ENCODE results near the gene LXN.

Gene LXN, protein sequence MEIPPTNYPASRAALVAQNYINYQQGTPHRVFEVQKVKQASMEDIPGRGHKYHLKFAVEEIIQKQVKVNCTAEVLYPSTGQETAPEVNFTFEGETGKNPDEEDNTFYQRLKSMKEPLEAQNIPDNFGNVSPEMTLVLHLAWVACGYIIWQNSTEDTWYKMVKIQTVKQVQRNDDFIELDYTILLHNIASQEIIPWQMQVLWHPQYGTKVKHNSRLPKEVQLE

GRCh38 chr3:158672215-158673176, at the start of gene LXN:
TSS of gene LXN (minus strand) at chr3:158672648. CDS start at chr3:158672478, 170 bp downstream.
- Mint-ChIP-seq H3K4me3 (peak within 1 kb of the TSS; percentile 83 to 93 (median 93)), H3K4me1 (peaks cover 13% of the 10 kb centered on the region), H3K36me3 (ENCODE audit: low read depth) (peaks cover 13% of the 10 kb centered on the region), H3K27ac (peak within 1 kb of the TSS; percentile 85 to 94 (median 92)), H3K9me3 (no peaks in the 10 kb centered on the region), H3K27me3 (ENCODE audit: low read depth) (no peaks in the 10 kb centered on the region)
- TF ChIP-seq, protein P1, sequence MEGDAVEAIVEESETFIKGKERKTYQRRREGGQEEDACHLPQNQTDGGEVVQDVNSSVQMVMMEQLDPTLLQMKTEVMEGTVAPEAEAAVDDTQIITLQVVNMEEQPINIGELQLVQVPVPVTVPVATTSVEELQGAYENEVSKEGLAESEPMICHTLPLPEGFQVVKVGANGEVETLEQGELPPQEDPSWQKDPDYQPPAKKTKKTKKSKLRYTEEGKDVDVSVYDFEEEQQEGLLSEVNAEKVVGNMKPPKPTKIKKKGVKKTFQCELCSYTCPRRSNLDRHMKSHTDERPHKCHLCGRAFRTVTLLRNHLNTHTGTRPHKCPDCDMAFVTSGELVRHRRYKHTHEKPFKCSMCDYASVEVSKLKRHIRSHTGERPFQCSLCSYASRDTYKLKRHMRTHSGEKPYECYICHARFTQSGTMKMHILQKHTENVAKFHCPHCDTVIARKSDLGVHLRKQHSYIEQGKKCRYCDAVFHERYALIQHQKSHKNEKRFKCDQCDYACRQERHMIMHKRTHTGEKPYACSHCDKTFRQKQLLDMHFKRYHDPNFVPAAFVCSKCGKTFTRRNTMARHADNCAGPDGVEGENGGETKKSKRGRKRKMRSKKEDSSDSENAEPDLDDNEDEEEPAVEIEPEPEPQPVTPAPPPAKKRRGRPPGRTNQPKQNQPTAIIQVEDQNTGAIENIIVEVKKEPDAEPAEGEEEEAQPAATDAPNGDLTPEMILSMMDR (IDR thresholded peaks at IDR 0.05; ENCODE audit: unreplicated experiment in 3 of 3) = peak; percentile 66 to 79 (median 68)

- Mint-ChIP-seq H3K27me3 (ENCODE audit: low read depth) (no peaks in the 10 kb centered on the region), H3K4me3 (no peak overlapping the region), H3K4me1 (peaks cover 23% of the 10 kb centered on the region), H3K9me3 (no peaks in the 10 kb centered on the region), H3K36me3 (ENCODE audit: low read depth) (peaks cover 21% of the 10 kb centered on the region), H3K27ac (no peak overlapping the region)
- TF ChIP-seq, protein P1 (IDR thresholded peaks at IDR 0.05; ENCODE audit: unreplicated experiment in 3 of 3) = no peak
These were observed 49.7 kb upstream of the LXN start for GRCh38 chr3:158722108-158722507.

- no peaks in the 10 kb centered on the region for H3K9me3 Mint-ChIP-seq
- H3K4me3 Mint-ChIP-seq = no peak overlapping the region
- H3K27me3 Mint-ChIP-seq (ENCODE audit: low read depth) = no peaks in the 10 kb centered on the region
- H3K4me1 Mint-ChIP-seq = peaks cover 12% of the 10 kb centered on the region
- H3K36me3 Mint-ChIP-seq (ENCODE audit: low read depth) = peaks cover 21% of the 10 kb centered on the region
- H3K27ac Mint-ChIP-seq = no peak overlapping the region
- TF ChIP-seq, protein P1 (IDR thresholded peaks at IDR 0.05; ENCODE audit: unreplicated experiment in 3 of 3) = no peak
These were observed 46.2 kb upstream of the LXN start for GRCh38 chr3:158718490-158719170.

DNA sequence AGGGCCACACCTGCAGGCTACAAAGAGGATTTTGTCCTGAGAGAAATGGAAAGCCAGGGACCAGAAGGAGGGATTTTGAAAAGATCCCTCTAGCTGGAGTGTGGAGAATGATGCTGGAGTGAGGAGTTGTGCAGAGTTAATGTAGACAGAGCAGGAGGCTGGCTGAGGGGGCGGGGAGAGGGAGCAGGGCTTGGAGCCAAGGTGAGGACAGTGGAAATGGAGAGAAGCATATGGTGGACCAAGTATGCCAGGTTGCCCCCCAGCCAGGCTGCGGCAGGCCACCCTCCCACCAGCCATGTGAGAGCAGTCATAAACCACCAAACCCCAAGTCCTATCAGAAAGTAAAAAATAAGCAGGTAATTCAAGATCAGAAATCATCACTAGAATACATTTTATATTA, 45.1 kb upstream of the LXN start:
- Mint-ChIP-seq H3K4me1 (peaks cover 6% of the 10 kb centered on the region), H3K36me3 (ENCODE audit: low read depth) (peaks cover 21% of the 10 kb centered on the region), H3K9me3 (no peaks in the 10 kb centered on the region), H3K27me3 (ENCODE audit: low read depth) (no peaks in the 10 kb centered on the region), H3K27ac (peak overlapping the region in 1 of 3 experiments; percentile 11), H3K4me3 (no peak overlapping the region)
- TF ChIP-seq, protein P1 (IDR thresholded peaks at IDR 0.05; ENCODE audit: unreplicated experiment in 3 of 3) = no peak

GRCh38 chr3:158713094-158713499, 40.6 kb upstream of the LXN start:
- H3K36me3 Mint-ChIP-seq (ENCODE audit: low read depth) = peaks cover 38% of the 10 kb centered on the region
- TF ChIP-seq, protein P1 (IDR thresholded peaks at IDR 0.05; ENCODE audit: unreplicated experiment in 3 of 3) = no peak
- peaks cover 6% of the 10 kb centered on the region for H3K4me1 Mint-ChIP-seq
- H3K27ac Mint-ChIP-seq = no peak overlapping the region
- H3K27me3 Mint-ChIP-seq (ENCODE audit: low read depth) = no peaks in the 10 kb centered on the region
- no peaks in the 10 kb centered on the region for H3K9me3 Mint-ChIP-seq
- no peak overlapping the region for H3K4me3 Mint-ChIP-seq
